OCI-LY3 (cell line): ENCODE measurements around the gene CXCL14.

ENCODE experiments used
- H2AFZ ChIP-seq: fragments of 200-600, 300-600 bp; shearing (Covaris generic); 2 replicates; pipeline ENCODE4 v1.6.0; 2014; ENCODE audit warnings: antibody characterized with exemption, low read depth, low read length
- H3K27ac ChIP-seq: fragments of 200-600, 300-600 bp; sonication (generic); 2 replicates; pipeline ENCODE4 v1.5.1; 2014; ENCODE audit warnings: mild to moderate bottlenecking, low read length, moderate library complexity, mixed read lengths
- H3K27me3 ChIP-seq: fragments of 200-600, 300-600 bp; sonication (generic); 2 replicates; pipeline ENCODE4 v1.6.1; 2014; ENCODE audit warnings: low read depth, low read length, mixed read lengths
- H3K36me3 ChIP-seq: fragments of 200-600, 300-600 bp; sonication (generic); replicated peaks from 2 replicates; pipeline ENCODE3; 2014; ENCODE audit warnings: low read depth, low read length, mixed read lengths
- H3K4me1 ChIP-seq: fragments of 300-600, 200-600 bp; sonication (generic); 2 replicates; pipeline ENCODE4 v1.6.1; 2014; ENCODE audit warnings: low read length, mixed read lengths
- H3K4me2 ChIP-seq: fragments of 200-600, 300-600 bp; sonication (generic); 2 replicates; pipeline ENCODE4 v1.6.1; 2014; ENCODE audit warnings: low read length, mixed read lengths
- H3K4me3 ChIP-seq: fragments of 300-600, 200-600 bp; sonication (generic); 2 replicates; pipeline ENCODE4 v1.5.1; 2014; ENCODE audit warnings: antibody characterized with exemption, mild to moderate bottlenecking, low read length, moderate library complexity
- H3K79me2 ChIP-seq: fragments of 300-600, 200-600 bp; shearing (Covaris generic); 2 replicates; pipeline ENCODE4 v1.6.1; 2014; ENCODE audit warnings: mild to moderate bottlenecking, low read length, mixed read lengths
- H3K9ac ChIP-seq: fragments of 300-600, 200-600 bp; shearing (Covaris generic); 2 replicates; pipeline ENCODE4 v1.6.0; 2014; ENCODE audit warnings: mild to moderate bottlenecking, low read length, moderate library complexity
- H3K9me3 ChIP-seq: fragments of 200-600, 300-600 bp; shearing (Covaris generic); 2 replicates; pipeline ENCODE4 v1.6.1; 2014; ENCODE audit warnings: low read length, mixed read lengths; ENCODE audit not compliant: insufficient read depth
- H4K20me1 ChIP-seq: fragments of 200-600, 300-600 bp; sonication (generic); 2 replicates; pipeline ENCODE4 v1.6.1; 2016; ENCODE audit warnings: low read length, mixed read lengths; ENCODE audit not compliant: insufficient read depth
- EZH2phosphoT487 ChIP-seq: fragments of 200-600 bp; shearing (Covaris generic); IDR thresholded peaks from 2 replicates; pipeline ENCODE4 v1.6.1; 2018; ENCODE audit warnings: antibody characterized with exemption, mixed run types, low read depth
- TF ChIP-seq, protein P1 (sequence below): fragments of 200-600, 300-600 bp; sonication (generic); IDR thresholded peaks from 2 replicates; pipeline ENCODE4 v1.5.1; 2014; ENCODE audit warnings: antibody characterized with exemption, low read length, low read depth

Gene CXCL14

GRCh38 chr5:135605221-135605620 is 26.4 kb upstream of the CXCL14 start:
- H4K20me1 ChIP-seq: no peaks in the 10 kb centered on the region
- H3K9me3 ChIP-seq: no peaks in the 10 kb centered on the region
- H3K4me1 ChIP-seq: no peaks in the 10 kb centered on the region
- TF ChIP-seq, protein P1, sequence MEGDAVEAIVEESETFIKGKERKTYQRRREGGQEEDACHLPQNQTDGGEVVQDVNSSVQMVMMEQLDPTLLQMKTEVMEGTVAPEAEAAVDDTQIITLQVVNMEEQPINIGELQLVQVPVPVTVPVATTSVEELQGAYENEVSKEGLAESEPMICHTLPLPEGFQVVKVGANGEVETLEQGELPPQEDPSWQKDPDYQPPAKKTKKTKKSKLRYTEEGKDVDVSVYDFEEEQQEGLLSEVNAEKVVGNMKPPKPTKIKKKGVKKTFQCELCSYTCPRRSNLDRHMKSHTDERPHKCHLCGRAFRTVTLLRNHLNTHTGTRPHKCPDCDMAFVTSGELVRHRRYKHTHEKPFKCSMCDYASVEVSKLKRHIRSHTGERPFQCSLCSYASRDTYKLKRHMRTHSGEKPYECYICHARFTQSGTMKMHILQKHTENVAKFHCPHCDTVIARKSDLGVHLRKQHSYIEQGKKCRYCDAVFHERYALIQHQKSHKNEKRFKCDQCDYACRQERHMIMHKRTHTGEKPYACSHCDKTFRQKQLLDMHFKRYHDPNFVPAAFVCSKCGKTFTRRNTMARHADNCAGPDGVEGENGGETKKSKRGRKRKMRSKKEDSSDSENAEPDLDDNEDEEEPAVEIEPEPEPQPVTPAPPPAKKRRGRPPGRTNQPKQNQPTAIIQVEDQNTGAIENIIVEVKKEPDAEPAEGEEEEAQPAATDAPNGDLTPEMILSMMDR: no peak
- no peak for TF ChIP-seq EZH2phosphoT487
- H3K27me3 ChIP-seq: no peaks in the 10 kb centered on the region
- no peak overlapping the region for H3K27ac ChIP-seq
- H3K4me3 ChIP-seq: no peak overlapping the region
- H3K9ac ChIP-seq: no peak overlapping the region
- H3K79me2 ChIP-seq: no peaks in the 10 kb centered on the region
- H3K36me3 ChIP-seq: no peaks in the 10 kb centered on the region
- H3K4me2 ChIP-seq: no peak overlapping the region
- no peak overlapping the region for H2AFZ ChIP-seq

DNA sequence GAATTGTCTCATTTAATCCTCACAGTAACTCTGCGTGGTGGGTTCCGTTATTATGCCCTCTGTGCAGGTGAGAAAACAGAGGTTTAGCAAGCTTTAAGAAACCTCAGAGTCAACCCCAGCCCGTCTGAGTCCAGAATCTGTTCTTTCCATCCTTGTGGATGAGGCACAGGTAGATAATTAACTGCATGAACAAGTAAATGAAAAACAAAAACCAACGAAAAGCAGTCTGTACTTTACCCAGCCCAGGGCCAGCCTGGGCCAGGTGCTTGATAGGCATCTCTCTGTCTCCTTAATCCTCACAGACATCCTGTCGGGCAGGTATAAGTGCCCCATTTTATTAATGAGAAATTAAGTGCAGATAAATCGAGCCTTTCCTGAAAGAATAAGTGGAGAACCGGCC is 25.3 kb upstream of the CXCL14 start:
- Histone ChIP-seq H3K4me1 (no peaks in the 10 kb centered on the region), H4K20me1 (no peaks in the 10 kb centered on the region), H3K9ac (no peak overlapping the region), H3K79me2 (no peaks in the 10 kb centered on the region), H3K27me3 (no peaks in the 10 kb centered on the region), H3K27ac (no peak overlapping the region), H3K36me3 (no peaks in the 10 kb centered on the region), H3K9me3 (no peaks in the 10 kb centered on the region), H3K4me2 (no peak overlapping the region), H2AFZ (no peak overlapping the region), H3K4me3 (no peak overlapping the region)
- no peak for TF ChIP-seq EZH2phosphoT487
- TF ChIP-seq, protein P1: no peak

- H3K9me3 ChIP-seq: no peaks in the 10 kb centered on the region
- H3K4me2 ChIP-seq: no peak overlapping the region
- no peaks in the 10 kb centered on the region for H3K79me2 ChIP-seq
- H3K27me3 ChIP-seq: no peaks in the 10 kb centered on the region
- no peak overlapping the region for H3K4me3 ChIP-seq
- no peak overlapping the region for H3K9ac ChIP-seq
- H4K20me1 ChIP-seq: no peaks in the 10 kb centered on the region
- H2AFZ ChIP-seq: no peak overlapping the region
- no peak overlapping the region for H3K27ac ChIP-seq
- H3K4me1 ChIP-seq: no peaks in the 10 kb centered on the region
- TF ChIP-seq, protein P1: no peak
- no peak for TF ChIP-seq EZH2phosphoT487
- no peaks in the 10 kb centered on the region for H3K36me3 ChIP-seq
These were observed 24.3 kb upstream of the CXCL14 start for GRCh38 chr5:135602882-135603721.

GRCh38 chr5:135601466-135601865 is 22.7 kb upstream of the CXCL14 start:
- no peaks in the 10 kb centered on the region for H4K20me1 ChIP-seq
- H3K36me3 ChIP-seq: no peaks in the 10 kb centered on the region
- H2AFZ ChIP-seq: no peak overlapping the region
- no peaks in the 10 kb centered on the region for H3K9me3 ChIP-seq
- TF ChIP-seq, protein P1: no peak
- TF ChIP-seq EZH2phosphoT487: no peak
- H3K27me3 ChIP-seq: no peaks in the 10 kb centered on the region
- no peaks in the 10 kb centered on the region for H3K79me2 ChIP-seq
- H3K4me2 ChIP-seq: no peak overlapping the region
- no peak overlapping the region for H3K4me3 ChIP-seq
- H3K4me1 ChIP-seq: no peaks in the 10 kb centered on the region
- H3K27ac ChIP-seq: no peak overlapping the region
- no peak overlapping the region for H3K9ac ChIP-seq
